ENCODE data around the gene RGS10. TPM values are rescaled to one million over a fixed set of nuclear protein-coding genes. Genes with fewer than 3 reads are reported as not detected.

RGS10 gene
- total RNA-seq, 1 experiment from 2014 or later = 16.6 TPM

GRCh38 chr10:119523895-119524719 is 18.4 kb downstream of the RGS10 start:
- BruUV-seq (replicated peaks) = no TSS peak
- Histone ChIP-seq H3K27ac (ENCODE audit: low read depth, low read length, poor library complexity, severe bottlenecking) (no peak overlapping the region), H3K36me3 (ENCODE audit: insufficient read depth, low read length, poor library complexity, severe bottlenecking) (no peaks in the 10 kb centered on the region), H3K9me3 (ENCODE audit: low read depth, low read length, poor library complexity, severe bottlenecking) (no peaks in the 10 kb centered on the region), H3K27me3 (replicated peaks; ENCODE audit: insufficient read depth, low read depth, low read length, poor library complexity) (no peaks in the 10 kb centered on the region), H3K4me3 (ENCODE audit: low read depth, low read length, poor library complexity, severe bottlenecking) (no peak overlapping the region), H3K4me1 (ENCODE audit: insufficient read depth, low read length, poor library complexity, severe bottlenecking) (no peaks in the 10 kb centered on the region)
- DNase-seq (ENCODE audit: low spot score) = no peak
- TF ChIP-seq EZH2 (IDR thresholded peaks at IDR 0.05; ENCODE audit: borderline replicate concordance, low read depth, low read length, poor library complexity, severe bottlenecking) = no peak
- TF ChIP-seq CTCF (conservative IDR thresholded peaks at IDR 0.05; ENCODE audit: low read depth, low read length) = no peak
- ChIA-PET CTCF (no interaction called here), POLR2A (ENCODE audit: low non-redundant PET) (interaction anchor here (0.7 kb wide), 1 partner anchor 11 kb away, joined by 3 read pairs; no protein-coding TSS in a partner anchor)
- intact Hi-C loops (cut with micrococcal nuclease; ENCODE audit: unreplicated experiment) = no loop called here

- ChIA-PET POLR2A (ENCODE audit: low non-redundant PET) (interaction anchor here (0.6 kb wide), 1 partner anchor 365 kb away, joined by 7 read pairs; no protein-coding TSS in a partner anchor), CTCF (no interaction called here)
- TF ChIP-seq CTCF (conservative IDR thresholded peaks at IDR 0.05; ENCODE audit: low read depth, low read length) (no peak), EZH2 (IDR thresholded peaks at IDR 0.05; ENCODE audit: borderline replicate concordance, low read depth, low read length, poor library complexity, severe bottlenecking) (no peak)
- no peak overlapping the region for H3K4me3 ChIP-seq (ENCODE audit: low read depth, low read length, poor library complexity, severe bottlenecking)
- no peaks in the 10 kb centered on the region for H3K9me3 ChIP-seq (ENCODE audit: low read depth, low read length, poor library complexity, severe bottlenecking)
- no TSS peak for BruUV-seq (replicated peaks)
- DNase-seq (ENCODE audit: low spot score) = no peak
- H3K27ac ChIP-seq (ENCODE audit: low read depth, low read length, poor library complexity, severe bottlenecking) = no peak overlapping the region
- no peaks in the 10 kb centered on the region for H3K36me3 ChIP-seq (ENCODE audit: insufficient read depth, low read length, poor library complexity, severe bottlenecking)
- no peaks in the 10 kb centered on the region for H3K4me1 ChIP-seq (ENCODE audit: insufficient read depth, low read length, poor library complexity, severe bottlenecking)
- intact Hi-C loops (cut with micrococcal nuclease; ENCODE audit: unreplicated experiment) = no loop called here
- no peaks in the 10 kb centered on the region for H3K27me3 ChIP-seq (replicated peaks; ENCODE audit: insufficient read depth, low read depth, low read length, poor library complexity)
Observed at GRCh38 chr10:119522747-119523426, 19.6 kb downstream of the RGS10 start.

GRCh38 chr10:119521443-119522204 is 20.9 kb downstream of the RGS10 start:
- TF ChIP-seq EZH2 (IDR thresholded peaks at IDR 0.05; ENCODE audit: borderline replicate concordance, low read depth, low read length, poor library complexity, severe bottlenecking) = no peak
- no peak for TF ChIP-seq CTCF (conservative IDR thresholded peaks at IDR 0.05; ENCODE audit: low read depth, low read length)
- intact Hi-C loops (cut with micrococcal nuclease; ENCODE audit: unreplicated experiment) = no loop called here
- no TSS peak for BruUV-seq (replicated peaks)
- CTCF ChIA-PET = interaction anchor here (0.7 kb wide), 1 partner anchor 342 kb away, joined by 3 read pairs; no protein-coding TSS in a partner anchor
- no peak overlapping the region for H3K27ac ChIP-seq (ENCODE audit: low read depth, low read length, poor library complexity, severe bottlenecking)
- POLR2A ChIA-PET (ENCODE audit: low non-redundant PET) = no interaction called here
- H3K27me3 ChIP-seq (replicated peaks; ENCODE audit: insufficient read depth, low read depth, low read length, poor library complexity) = no peaks in the 10 kb centered on the region
- no peaks in the 10 kb centered on the region for H3K9me3 ChIP-seq (ENCODE audit: low read depth, low read length, poor library complexity, severe bottlenecking)
- H3K4me3 ChIP-seq (ENCODE audit: low read depth, low read length, poor library complexity, severe bottlenecking) = no peak overlapping the region
- DNase-seq (ENCODE audit: low spot score) = peak; percentile 47
- H3K36me3 ChIP-seq (ENCODE audit: insufficient read depth, low read length, poor library complexity, severe bottlenecking) = no peaks in the 10 kb centered on the region
- peaks cover 10% of the 10 kb centered on the region for H3K4me1 ChIP-seq (ENCODE audit: insufficient read depth, low read length, poor library complexity, severe bottlenecking)
